Loucy (cell line): Measurements from ENCODE around the gene GAS2.

ENCODE experiments used
- H2AFZ ChIP-seq: fragments of 200-600 bp; sonication (generic); 2 replicates; pipeline ENCODE4 v1.6.0; 2016; ENCODE audit warnings: antibody characterized with exemption, mild to moderate bottlenecking, low read length, moderate library complexity
- H3F3A ChIP-seq: fragments of 200-600 bp; 2 replicates; pipeline ENCODE4 v1.6.0; 2016; ENCODE audit warnings: antibody characterized with exemption, low read depth, mild to moderate bottlenecking
- H3K27me3 ChIP-seq: fragments of 200-600 bp; sonication (generic); 2 replicates; pipeline ENCODE4 v1.6.1; 2014; ENCODE audit warnings: low read length, mild to moderate bottlenecking; ENCODE audit not compliant: insufficient read depth, poor library complexity, severe bottlenecking
- H3K36me3 ChIP-seq: fragments of 200-600 bp; sonication (generic); 2 replicates; pipeline ENCODE4 v1.6.1; 2016; ENCODE audit warnings: low read length; ENCODE audit not compliant: insufficient read depth
- H3K4me1 ChIP-seq: fragments of 200-600 bp; sonication (generic); 2 replicates; pipeline ENCODE4 v1.5.1; 2014; ENCODE audit warnings: low read length, mild to moderate bottlenecking; ENCODE audit not compliant: insufficient read depth, poor library complexity, severe bottlenecking
- H3K4me2 ChIP-seq: fragments of 200-600 bp; sonication (generic); 2 replicates; pipeline ENCODE4 v1.6.0; 2014; ENCODE audit warnings: antibody characterized with exemption, low read length, low read depth, mild to moderate bottlenecking; ENCODE audit not compliant: poor library complexity, severe bottlenecking
- H3K4me3 ChIP-seq: fragments of 200-600 bp; sonication (generic); 2 replicates; pipeline ENCODE4 v1.5.1; 2014; ENCODE audit warnings: low read length, mild to moderate bottlenecking, mixed read lengths; ENCODE audit not compliant: poor library complexity, severe bottlenecking
- H3K79me2 ChIP-seq: fragments of 200-600 bp; sonication (generic); 2 replicates; pipeline ENCODE4 v1.6.1; 2014; ENCODE audit warnings: low read length; ENCODE audit not compliant: insufficient read depth
- H3K9ac ChIP-seq: fragments of 200-600 bp; sonication (generic); 2 replicates; pipeline ENCODE4 v1.6.0; 2014; ENCODE audit warnings: mild to moderate bottlenecking, low read depth, low read length, moderate library complexity; ENCODE audit not compliant: poor library complexity, severe bottlenecking
- H3K9me2 ChIP-seq: fragments of 200-600 bp; sonication (generic); replicated peaks from 2 replicates; pipeline ENCODE4 v1.6.1; 2016; ENCODE audit warnings: low read depth, low read length, mixed read lengths
- H3K9me3 ChIP-seq: fragments of 200-600 bp; sonication (generic); 2 replicates; pipeline ENCODE4 v1.6.1; 2014; ENCODE audit warnings: mild to moderate bottlenecking, antibody characterized with exemption, low read length, low read depth; ENCODE audit not compliant: insufficient read depth
- H4K20me1 ChIP-seq: fragments of 200-600 bp; sonication (generic); 2 replicates; pipeline ENCODE4 v1.6.0; 2014; ENCODE audit warnings: antibody characterized with exemption, low read length, mild to moderate bottlenecking; ENCODE audit not compliant: insufficient read depth, poor library complexity, severe bottlenecking
- EZH2phosphoT487 ChIP-seq: fragments of 200-600 bp; IDR thresholded peaks from 2 replicates; pipeline ENCODE4 v1.6.1; 2018; ENCODE audit warnings: antibody characterized with exemption, mild to moderate bottlenecking, moderate library complexity, borderline replicate concordance
- TF ChIP-seq, protein P1 (sequence below): fragments of 200-600 bp; sonication (generic); conservative IDR thresholded peaks from 2 replicates; pipeline ENCODE4 v1.5.1; 2014; ENCODE audit warnings: mild to moderate bottlenecking, antibody characterized with exemption, low read length

GAS2 gene

DNA sequence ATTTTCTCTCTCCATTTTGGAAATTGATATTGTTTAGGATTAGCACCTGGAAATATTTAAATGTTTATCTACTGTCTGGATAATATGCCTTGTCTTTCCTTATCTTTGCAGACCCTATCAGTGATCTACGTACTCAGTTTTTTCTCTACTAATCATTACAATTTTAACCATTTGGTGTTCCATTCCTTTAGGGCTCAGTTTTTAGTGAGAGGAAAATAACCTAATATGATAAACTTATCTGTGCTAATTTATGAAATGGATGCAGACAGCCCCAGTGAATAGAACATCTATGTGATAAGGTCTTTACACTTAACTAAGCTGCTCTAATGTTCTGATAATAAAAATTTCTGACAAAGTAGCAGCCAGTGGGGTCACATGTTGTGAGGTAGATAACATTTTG lies 94.7 kb downstream of the GAS2 start:
- Histone ChIP-seq H3K4me2 (no peak overlapping the region), H3K27me3 (no peaks in the 10 kb centered on the region)

DNA sequence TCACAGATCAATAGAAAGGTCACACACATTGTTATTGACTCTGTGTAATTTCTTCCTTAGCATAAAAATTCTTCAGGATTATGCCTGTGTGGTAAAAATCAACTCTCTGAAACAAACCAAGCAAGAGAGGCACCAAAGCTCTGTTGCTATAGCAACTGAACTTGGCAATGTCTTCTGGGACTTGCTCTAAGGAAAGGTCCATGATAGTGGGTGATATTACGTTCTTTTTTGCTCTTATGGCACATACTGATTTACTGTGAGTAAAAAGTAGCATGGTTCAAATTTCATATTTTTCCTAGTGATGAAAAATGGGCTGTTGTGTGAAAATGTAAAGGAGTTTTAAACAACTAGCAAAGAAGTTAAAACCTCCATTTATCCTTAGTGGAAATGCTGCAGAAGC lies 96.8 kb downstream of the GAS2 start:
- Histone ChIP-seq H3K4me1 (no peaks in the 10 kb centered on the region), H3K9me3 (no peaks in the 10 kb centered on the region), H3K9ac (no peak overlapping the region), H2AFZ (no peak overlapping the region), H3F3A (no peaks in the 10 kb centered on the region), H3K9me2 (no peaks in the 10 kb centered on the region), H3K36me3 (no peaks in the 10 kb centered on the region), H4K20me1 (no peaks in the 10 kb centered on the region), H3K27me3 (no peaks in the 10 kb centered on the region), H3K79me2 (no peaks in the 10 kb centered on the region), H3K4me2 (no peak overlapping the region), H3K4me3 (no peak overlapping the region)
- TF ChIP-seq, protein P1, sequence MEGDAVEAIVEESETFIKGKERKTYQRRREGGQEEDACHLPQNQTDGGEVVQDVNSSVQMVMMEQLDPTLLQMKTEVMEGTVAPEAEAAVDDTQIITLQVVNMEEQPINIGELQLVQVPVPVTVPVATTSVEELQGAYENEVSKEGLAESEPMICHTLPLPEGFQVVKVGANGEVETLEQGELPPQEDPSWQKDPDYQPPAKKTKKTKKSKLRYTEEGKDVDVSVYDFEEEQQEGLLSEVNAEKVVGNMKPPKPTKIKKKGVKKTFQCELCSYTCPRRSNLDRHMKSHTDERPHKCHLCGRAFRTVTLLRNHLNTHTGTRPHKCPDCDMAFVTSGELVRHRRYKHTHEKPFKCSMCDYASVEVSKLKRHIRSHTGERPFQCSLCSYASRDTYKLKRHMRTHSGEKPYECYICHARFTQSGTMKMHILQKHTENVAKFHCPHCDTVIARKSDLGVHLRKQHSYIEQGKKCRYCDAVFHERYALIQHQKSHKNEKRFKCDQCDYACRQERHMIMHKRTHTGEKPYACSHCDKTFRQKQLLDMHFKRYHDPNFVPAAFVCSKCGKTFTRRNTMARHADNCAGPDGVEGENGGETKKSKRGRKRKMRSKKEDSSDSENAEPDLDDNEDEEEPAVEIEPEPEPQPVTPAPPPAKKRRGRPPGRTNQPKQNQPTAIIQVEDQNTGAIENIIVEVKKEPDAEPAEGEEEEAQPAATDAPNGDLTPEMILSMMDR = no peak
- TF ChIP-seq EZH2phosphoT487 = no peak

More for the DNA sequence above, 94.7 kb downstream of the GAS2 start:
- Histone ChIP-seq H3K9me3 (no peaks in the 10 kb centered on the region), H3K79me2 (no peaks in the 10 kb centered on the region), H3K4me3 (no peak overlapping the region), H3K4me1 (no peaks in the 10 kb centered on the region), H4K20me1 (no peaks in the 10 kb centered on the region), H3K9ac (no peak overlapping the region), H3K36me3 (no peaks in the 10 kb centered on the region), H2AFZ (no peak overlapping the region), H3K9me2 (no peaks in the 10 kb centered on the region), H3F3A (no peaks in the 10 kb centered on the region)
- TF ChIP-seq, protein P1 = no peak
- no peak for TF ChIP-seq EZH2phosphoT487

DNA sequence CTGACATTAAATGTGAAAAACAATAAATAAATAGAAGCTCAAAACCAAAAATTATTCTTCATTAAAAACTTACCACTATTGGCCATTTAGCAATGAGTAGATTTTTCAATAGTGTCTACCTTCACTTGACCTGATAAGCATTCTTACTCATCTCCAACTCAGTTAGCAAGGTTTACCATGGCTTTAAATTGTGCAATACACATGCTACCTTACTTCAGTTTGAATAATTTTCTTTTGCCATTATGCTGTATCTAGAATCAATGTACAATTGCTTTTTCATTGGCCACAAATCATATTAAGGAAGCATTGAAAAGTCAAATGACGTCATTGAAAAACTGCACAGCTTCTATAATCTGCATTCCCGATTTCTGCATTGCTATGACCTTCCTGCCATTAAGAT lies 98.3 kb downstream of the GAS2 start:
- Histone ChIP-seq H3K27me3 (no peaks in the 10 kb centered on the region), H4K20me1 (no peaks in the 10 kb centered on the region), H3K4me1 (no peaks in the 10 kb centered on the region), H2AFZ (no peak overlapping the region), H3K4me2 (no peak overlapping the region), H3K36me3 (no peaks in the 10 kb centered on the region), H3K9me3 (no peaks in the 10 kb centered on the region), H3F3A (no peaks in the 10 kb centered on the region), H3K9ac (no peak overlapping the region), H3K79me2 (no peaks in the 10 kb centered on the region), H3K4me3 (no peak overlapping the region), H3K9me2 (no peaks in the 10 kb centered on the region)
- TF ChIP-seq, protein P1 = no peak
- TF ChIP-seq EZH2phosphoT487 = no peak
